OCI-LY1 (cell line): ENCODE data around the gene IL22RA2.

Experiments
- H2AFZ ChIP-seq: fragments of 200-600 bp; sonication (generic), shearing (Covaris generic); 2 replicates; pipeline ENCODE4 v1.6.0; 2014; ENCODE audit warnings: antibody characterized with exemption, mild to moderate bottlenecking, low read length
- H3F3A ChIP-seq: fragments of 200-600 bp; sonication (generic), shearing (Covaris generic); 2 replicates; pipeline ENCODE4 v1.6.0; 2014; ENCODE audit warnings: mild to moderate bottlenecking, antibody characterized with exemption, low read length, moderate library complexity; ENCODE audit not compliant: insufficient read depth
- H3K27ac ChIP-seq: fragments of 200-600 bp; sonication (generic); 2 replicates; pipeline ENCODE4 v1.5.1; 2014; ENCODE audit warnings: low read length, mixed run types, mild to moderate bottlenecking, low read depth; ENCODE audit not compliant: poor library complexity, severe bottlenecking
- H3K27me3 ChIP-seq: fragments of 200-600 bp; sonication (generic); 2 replicates; pipeline ENCODE4 v1.6.0; 2014; ENCODE audit warnings: antibody characterized with exemption, mild to moderate bottlenecking, low read length, moderate library complexity; ENCODE audit not compliant: insufficient read depth
- H3K36me3 ChIP-seq: fragments of 200-600 bp; sonication (generic); 2 replicates; pipeline ENCODE4 v1.6.1; 2014; ENCODE audit warnings: mild to moderate bottlenecking, antibody characterized with exemption, low read length, moderate library complexity, mixed read lengths; ENCODE audit not compliant: insufficient read depth
- H3K4me1 ChIP-seq: fragments of 200-600 bp; sonication (generic); 2 replicates; pipeline ENCODE4 v1.5.1; 2014; ENCODE audit warnings: mild to moderate bottlenecking, low read length, moderate library complexity; ENCODE audit not compliant: insufficient read depth, severe bottlenecking
- H3K4me2 ChIP-seq: fragments of 200-600 bp; sonication (generic), shearing (Covaris generic); 2 replicates; pipeline ENCODE4 v1.6.1; 2014; ENCODE audit warnings: low read length
- H3K4me3 ChIP-seq: fragments of 200-600 bp; sonication (generic); 2 replicates; pipeline ENCODE4 v1.5.1; 2014; ENCODE audit warnings: low read length, low read depth, mild to moderate bottlenecking, mixed read lengths; ENCODE audit not compliant: poor library complexity, severe bottlenecking
- H3K79me2 ChIP-seq: fragments of 200-600 bp; shearing (Covaris generic); 2 replicates; pipeline ENCODE4 v1.6.1; 2016; ENCODE audit warnings: mixed run types, low read length, mixed read lengths; ENCODE audit not compliant: insufficient read depth
- H3K9ac ChIP-seq: fragments of 200-600 bp; sonication (generic), shearing (Covaris generic); 2 replicates; pipeline ENCODE4 v1.6.1; 2014; ENCODE audit warnings: mild to moderate bottlenecking, low read length, mixed read lengths
- H3K9me2 ChIP-seq: fragments of 200-600 bp; sonication (generic), shearing (Covaris generic); 2 replicates; pipeline ENCODE4 v1.6.1; 2014; ENCODE audit warnings: low read depth, mild to moderate bottlenecking, low read length, mixed read lengths
- H3K9me3 ChIP-seq: fragments of 200-600 bp; shearing (Covaris generic); 2 replicates; pipeline ENCODE4 v1.6.1; 2014; ENCODE audit warnings: low read length, mixed read lengths
- H4K20me1 ChIP-seq: fragments of 200-600 bp; sonication (generic), shearing (Covaris generic); 2 replicates; pipeline ENCODE4 v1.6.0; 2016; ENCODE audit warnings: mild to moderate bottlenecking, low read length; ENCODE audit not compliant: insufficient read depth
- CTCF ChIP-seq: fragments of 200-600 bp; sonication (generic), shearing (Covaris generic); IDR thresholded peaks from 2 replicates; pipeline ENCODE4 v1.5.1; 2017; ENCODE audit warnings: mild to moderate bottlenecking, antibody characterized with exemption, low read length, moderate library complexity, mixed read lengths
- EZH2 ChIP-seq: fragments of 200-600 bp; sonication (generic), shearing (Covaris generic); IDR thresholded peaks from 2 replicates; pipeline ENCODE4 v1.8.0; 2017; ENCODE audit warnings: borderline replicate concordance, mixed run types, mild to moderate bottlenecking, antibody characterized with exemption, low read length, moderate library complexity, mixed read lengths

The IL22RA2 gene

DNA sequence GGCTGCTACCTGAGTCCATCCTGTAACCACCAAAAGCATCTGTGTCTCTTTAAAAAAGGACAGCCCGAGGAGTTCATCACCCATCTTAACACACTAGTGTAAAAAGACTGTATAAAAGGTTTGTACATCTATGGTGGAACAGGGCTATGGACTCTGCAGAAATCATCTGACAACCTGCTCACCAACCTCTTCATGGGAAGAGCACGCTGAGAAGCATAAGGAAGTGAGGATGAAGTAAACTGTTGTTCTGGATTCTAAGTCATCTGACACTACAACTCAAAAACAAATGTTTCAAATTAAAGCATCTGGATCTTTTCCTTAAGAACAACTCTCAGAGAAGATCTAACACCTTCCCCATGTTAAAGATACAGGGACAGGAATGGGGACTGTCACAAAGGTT is 40.4 kb upstream of the IL22RA2 start:
- H2AFZ ChIP-seq = no peak overlapping the region
- no peak for TF ChIP-seq CTCF
- no peak for TF ChIP-seq EZH2
- peaks cover 42% of the 10 kb centered on the region for H3K79me2 ChIP-seq
- H3K27ac ChIP-seq = no peak overlapping the region
- H3K36me3 ChIP-seq = peaks cover 10% of the 10 kb centered on the region; the same call in 1 of the 2 replicates
- H4K20me1 ChIP-seq = no peaks in the 10 kb centered on the region
- no peaks in the 10 kb centered on the region for H3K9me2 ChIP-seq
- H3K4me1 ChIP-seq = peaks cover 30% of the 10 kb centered on the region
- H3K4me2 ChIP-seq = no peak overlapping the region
- H3K4me3 ChIP-seq = no peak overlapping the region
- H3K27me3 ChIP-seq = no peaks in the 10 kb centered on the region
- H3K9ac ChIP-seq = no peak overlapping the region
- H3F3A ChIP-seq = no peaks in the 10 kb centered on the region
- H3K9me3 ChIP-seq = peaks cover 6% of the 10 kb centered on the region; the same call in 1 of the 2 replicates

GRCh38 chr6:137213331-137213740 is 39.9 kb upstream of the IL22RA2 start:
- no peak overlapping the region for H3K27ac ChIP-seq
- TF ChIP-seq EZH2 (no peak), CTCF (no peak)
- no peak overlapping the region for H3K9ac ChIP-seq
- no peak overlapping the region for H2AFZ ChIP-seq
- no peaks in the 10 kb centered on the region for H3K9me2 ChIP-seq
- no peaks in the 10 kb centered on the region for H3K27me3 ChIP-seq
- H3K4me1 ChIP-seq = peaks cover 29% of the 10 kb centered on the region
- peaks cover 7% of the 10 kb centered on the region; the same call in 1 of the 2 replicates for H3K9me3 ChIP-seq
- H4K20me1 ChIP-seq = no peaks in the 10 kb centered on the region
- H3F3A ChIP-seq = no peaks in the 10 kb centered on the region
- H3K79me2 ChIP-seq = peaks cover 42% of the 10 kb centered on the region
- peaks cover 10% of the 10 kb centered on the region; the same call in 1 of the 2 replicates for H3K36me3 ChIP-seq
- no peak overlapping the region for H3K4me2 ChIP-seq
- no peak overlapping the region for H3K4me3 ChIP-seq

GRCh38 chr6:137211910-137212309 is 38.5 kb upstream of the IL22RA2 start:
- H2AFZ ChIP-seq = no peak overlapping the region
- H3K27me3 ChIP-seq = no peaks in the 10 kb centered on the region
- H4K20me1 ChIP-seq = no peaks in the 10 kb centered on the region
- TF ChIP-seq CTCF (no peak), EZH2 (no peak)
- peaks cover 18% of the 10 kb centered on the region for H3K36me3 ChIP-seq
- H3K9me3 ChIP-seq = peaks cover 8% of the 10 kb centered on the region; the same call in 1 of the 2 replicates
- peaks cover 14% of the 10 kb centered on the region for H3K4me1 ChIP-seq
- H3K27ac ChIP-seq = no peak overlapping the region
- H3K4me3 ChIP-seq = no peak overlapping the region
- H3F3A ChIP-seq = no peaks in the 10 kb centered on the region
- H3K79me2 ChIP-seq = peaks cover 31% of the 10 kb centered on the region
- no peaks in the 10 kb centered on the region for H3K9me2 ChIP-seq
- no peak overlapping the region for H3K9ac ChIP-seq
- no peak overlapping the region for H3K4me2 ChIP-seq
